Measurements from ENCODE around the gene MYO3B.
A peak's percentile ranks its signal among the peaks of the same experiment; 100 is the strongest.

Gene MYO3B

GRCh38 chr2:170306293-170306873 lies 128.4 kb downstream of the MYO3B start:
- DNase-seq (ENCODE audit: low read depth) = no peak

DNA sequence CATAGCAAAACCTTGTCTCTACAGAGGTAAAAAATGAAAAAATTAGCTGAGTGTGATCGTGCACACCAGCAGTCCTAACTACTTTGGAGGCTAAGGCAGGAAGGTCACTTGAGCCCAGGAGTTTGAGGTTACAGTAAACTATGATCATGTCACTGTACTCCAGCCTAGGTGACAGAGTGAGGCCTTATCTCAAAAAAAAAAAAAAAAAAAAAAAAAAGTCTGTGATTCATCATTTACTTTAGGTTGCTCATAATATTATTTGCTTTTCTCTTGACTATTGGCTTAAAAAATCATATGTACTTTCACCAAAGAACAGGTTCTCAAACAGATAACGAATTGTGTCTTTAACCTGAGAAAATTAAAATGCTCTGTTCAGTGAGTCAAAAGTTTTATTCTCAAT lies 129.1 kb downstream of the MYO3B start:
- no peak for DNase-seq (ENCODE audit: low read depth)

DNA sequence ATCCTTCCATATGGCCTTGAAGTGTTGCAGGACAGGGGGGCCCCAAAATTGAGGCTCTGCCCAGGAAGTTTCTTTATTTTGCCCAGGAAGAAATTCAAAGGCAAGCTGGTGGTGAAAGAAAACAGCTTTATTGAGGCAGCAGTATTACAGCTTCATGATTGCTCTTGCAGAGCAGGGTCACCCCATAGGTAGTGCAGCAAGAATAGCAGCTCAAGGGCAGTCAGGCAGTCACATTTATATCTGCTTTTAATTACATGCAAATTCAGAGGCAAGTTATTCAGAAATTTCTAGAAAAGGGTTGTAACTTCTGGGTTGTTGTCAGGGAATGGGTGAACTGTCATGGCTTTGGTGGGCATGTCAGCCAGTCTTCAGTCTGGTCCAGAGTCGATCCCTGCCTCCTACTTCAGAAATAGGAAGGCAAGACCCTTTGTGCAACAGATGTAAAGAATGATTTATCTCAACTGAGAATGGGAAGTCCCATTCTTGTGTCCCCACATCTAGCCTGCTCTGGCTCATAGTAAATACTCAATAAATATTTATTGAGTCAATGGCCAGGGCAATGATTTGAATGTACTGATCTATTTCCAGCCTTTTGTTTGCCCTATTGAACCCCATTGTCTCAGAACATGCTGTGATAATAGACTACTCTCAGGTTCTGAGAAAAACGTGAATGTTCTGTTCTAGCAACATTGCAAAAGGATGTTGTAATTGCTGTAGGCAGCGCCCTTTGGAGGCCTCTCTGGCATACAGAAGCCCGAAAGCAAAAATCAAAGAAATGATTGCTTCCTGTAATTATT lies 129.8 kb downstream of the MYO3B start:
- DNase-seq (ENCODE audit: low read depth) = no peak

GRCh38 chr2:170310876-170311502 lies 133.0 kb downstream of the MYO3B start:
- no peak for DNase-seq (ENCODE audit: low read depth)

- DNase-seq (ENCODE audit: low read depth) = peak; percentile 6
Observed at GRCh38 chr2:170313347-170313991, 135.5 kb downstream of the MYO3B start.

GRCh38 chr2:170313992-170314348 lies 136.0 kb downstream of the MYO3B start:
- DNase-seq (ENCODE audit: low read depth) = no peak

- DNase-seq (ENCODE audit: low read depth) = no peak
Observed at GRCh38 chr2:170314744-170315447, 136.9 kb downstream of the MYO3B start.

DNA sequence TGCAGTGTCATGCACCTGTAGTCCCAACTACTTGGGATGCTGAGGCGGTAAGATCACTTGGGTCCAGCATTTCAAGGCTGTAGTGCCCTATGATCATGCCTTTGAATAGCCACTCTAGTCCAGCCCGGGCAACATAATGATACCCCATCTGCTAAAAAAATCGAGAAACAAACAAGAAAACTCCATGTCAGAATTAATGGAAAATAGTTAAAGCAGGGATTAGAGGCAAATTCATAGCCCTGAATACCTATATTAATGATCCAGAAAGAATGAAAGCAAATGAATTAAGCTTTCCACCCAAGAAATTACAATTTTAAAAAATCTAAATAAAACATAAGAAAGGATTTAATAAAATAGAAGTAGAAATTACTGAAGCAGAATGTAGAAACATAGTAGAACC lies 143.0 kb downstream of the MYO3B start:
- no peak for DNase-seq (ENCODE audit: low read depth)

DNA sequence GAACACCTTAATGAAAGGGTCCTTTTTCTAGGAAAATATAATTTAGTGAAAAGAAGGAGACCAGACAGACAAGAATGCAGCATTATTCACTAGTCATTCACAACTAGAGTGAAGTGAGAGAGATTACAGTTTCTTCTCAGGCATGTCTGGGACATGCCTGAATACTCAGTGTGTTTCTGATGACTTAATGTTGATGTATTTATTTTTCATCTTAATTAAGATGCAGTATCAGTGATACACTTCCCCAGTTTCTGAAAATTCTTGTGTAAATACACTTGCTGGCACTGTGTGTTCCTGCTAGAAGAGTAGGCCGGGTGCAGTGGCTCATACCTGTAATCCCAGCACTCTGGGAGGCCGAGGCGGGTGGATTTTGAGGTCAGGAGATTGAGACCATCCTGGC lies 143.6 kb downstream of the MYO3B start:
- DNase-seq (ENCODE audit: low read depth) = no peak

- DNase-seq (ENCODE audit: low read depth) = no peak
Observed at GRCh38 chr2:170322140-170322766, 144.3 kb downstream of the MYO3B start.

- DNase-seq (ENCODE audit: low read depth) = no peak
Observed at GRCh38 chr2:170323743-170324142, 145.8 kb downstream of the MYO3B start.

GRCh38 chr2:170324640-170325046 lies 146.7 kb downstream of the MYO3B start:
- peak; percentile 36 for DNase-seq (ENCODE audit: low read depth)

DNA sequence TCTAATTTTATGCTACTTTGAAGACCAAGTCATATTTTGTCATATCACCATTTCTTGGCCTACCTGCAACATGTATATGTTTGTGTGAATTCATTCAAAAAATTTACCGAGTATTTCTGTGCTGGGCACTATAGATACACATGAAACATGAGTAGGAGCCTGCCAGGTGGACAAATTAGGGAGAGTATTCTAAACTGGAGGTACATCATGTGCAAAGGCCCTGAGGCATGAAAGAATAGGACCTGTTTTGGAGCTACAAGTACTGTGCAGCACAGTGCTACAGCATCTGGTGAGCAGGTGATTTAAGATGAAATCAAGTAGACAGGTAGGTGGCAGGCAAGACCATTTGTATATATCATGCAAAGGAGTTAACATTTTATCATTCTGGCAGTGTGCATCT lies 152.9 kb downstream of the MYO3B start:
- DNase-seq (ENCODE audit: low read depth) = no peak

- DNase-seq (ENCODE audit: low read depth) = no peak
Observed at GRCh38 chr2:170332676-170333402, 154.9 kb downstream of the MYO3B start.

DNA sequence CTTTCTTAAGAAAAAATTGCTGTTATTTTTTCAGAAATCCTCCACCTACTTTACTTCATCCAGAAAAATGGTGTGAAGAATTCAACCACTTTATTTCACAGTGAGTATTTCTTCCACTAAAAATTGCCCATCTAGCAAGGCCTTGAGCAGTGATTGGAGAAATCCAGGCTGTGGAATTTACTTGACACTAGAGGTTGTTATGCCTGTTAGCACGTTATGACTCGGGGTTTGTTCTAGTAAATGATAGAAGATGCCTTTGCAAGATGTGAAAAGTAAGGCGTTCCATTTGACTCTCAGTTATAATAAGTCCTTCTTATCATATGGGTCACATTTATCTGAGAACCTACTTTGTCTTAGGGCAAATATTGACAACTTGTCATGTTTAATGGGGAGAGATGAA lies 157.4 kb downstream of the MYO3B start:
- DNase-seq (ENCODE audit: low read depth) = no peak

DNA sequence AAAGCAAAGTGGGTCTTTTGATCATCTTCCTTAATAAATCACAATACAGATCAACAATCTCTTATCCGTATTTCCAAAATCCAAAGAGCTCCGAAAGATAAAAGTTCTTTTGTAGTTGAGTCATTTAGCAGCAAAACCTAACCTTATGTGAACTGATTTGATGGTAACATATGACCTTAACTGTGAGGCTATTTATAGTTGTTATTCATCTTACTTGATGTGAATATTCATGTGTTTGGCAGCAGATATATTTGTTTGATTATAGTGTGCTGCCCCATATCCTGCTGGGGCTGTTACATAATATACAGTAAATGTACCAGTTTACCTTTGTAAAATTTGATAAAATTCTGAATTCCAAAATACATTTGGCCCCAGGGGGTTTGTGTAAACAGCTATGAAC lies 158.5 kb downstream of the MYO3B start:
- DNase-seq (ENCODE audit: low read depth) = no peak

DNA sequence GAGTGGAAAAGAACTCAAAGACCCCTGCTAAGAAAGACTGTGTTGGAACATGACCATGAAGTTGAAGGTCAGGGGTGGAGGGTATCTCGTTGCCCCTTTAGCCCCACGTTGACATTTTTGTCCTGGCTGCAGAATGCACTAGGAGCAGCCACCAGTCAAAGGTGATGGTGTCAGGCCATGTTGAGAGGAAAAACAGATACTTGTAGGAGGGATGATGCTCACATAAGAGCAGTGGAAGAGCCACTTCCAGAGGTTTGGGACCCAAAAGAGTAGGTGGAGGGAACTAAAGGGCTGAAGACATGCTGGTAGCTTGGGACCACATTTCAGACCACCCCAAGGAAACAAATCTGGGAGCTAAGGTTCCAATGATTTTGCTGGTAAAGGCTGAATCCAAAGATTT lies 159.0 kb downstream of the MYO3B start:
- DNase-seq (ENCODE audit: low read depth) = no peak

DNA sequence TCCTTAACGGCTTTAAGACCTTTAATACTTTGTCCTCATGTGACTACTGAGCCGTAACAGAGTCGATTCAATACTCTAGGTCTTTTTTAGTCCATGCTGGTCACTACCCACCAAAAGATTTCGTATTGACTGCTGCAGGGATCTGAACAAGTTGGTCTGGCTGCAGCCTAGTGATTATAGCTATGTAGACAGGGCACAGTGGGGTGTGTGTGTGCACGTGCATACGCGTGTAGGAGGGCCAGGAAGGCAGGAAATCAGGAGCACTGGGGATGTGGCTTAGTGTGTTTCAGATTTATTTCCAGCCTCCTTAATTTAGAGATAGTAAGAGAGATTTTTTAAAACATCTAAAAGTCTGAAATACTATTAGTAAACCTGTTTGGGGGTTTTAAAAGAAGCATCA lies 161.4 kb downstream of the MYO3B start:
- DNase-seq (ENCODE audit: low read depth) = no peak

GRCh38 chr2:170339750-170340692 lies 162.1 kb downstream of the MYO3B start:
- no peak for DNase-seq (ENCODE audit: low read depth)

DNA sequence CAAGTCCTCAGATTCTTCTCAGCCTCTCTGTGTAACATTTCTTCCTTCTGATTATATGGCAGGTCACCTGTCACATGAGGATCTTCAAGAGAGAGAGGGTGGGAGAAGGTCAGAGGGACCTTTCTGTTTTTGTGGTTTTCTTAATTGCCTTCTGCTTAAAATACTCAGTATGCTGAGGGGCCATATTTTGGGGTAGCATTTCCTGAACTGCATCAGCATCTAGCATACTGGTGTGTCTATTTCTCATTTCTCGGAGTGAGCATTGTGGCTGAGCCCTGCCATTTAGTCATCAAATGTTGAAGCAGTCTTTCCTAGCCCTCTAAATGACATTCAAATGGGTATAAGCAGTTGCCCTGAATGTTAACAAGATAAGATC lies 162.7 kb downstream of the MYO3B start:
- DNase-seq (ENCODE audit: low read depth) = no peak
